ENCODE results near the gene RPP30.

Gene RPP30

GRCh38 chr10:90930971-90931871 is 59.4 kb downstream of the RPP30 start:
- H3K27me3 ChIP-seq (replicated peaks; ENCODE audit: control insufficient read depth, insufficient read depth, low read length) = no peaks in the 10 kb centered on the region
- DNase-seq (ENCODE audit: extremely low read depth, insufficient read length) = no peak
- no peaks in the 10 kb centered on the region for H3K36me3 ChIP-seq (ENCODE audit: control insufficient read depth, insufficient read depth, low read length)
- H3K4me3 ChIP-seq (replicated peaks; ENCODE audit: low read depth, low read length) = no peak overlapping the region
- TF ChIP-seq CTCF (IDR thresholded peaks at IDR 0.05; ENCODE audit: insufficient read depth, low read length, poor library complexity, severe bottlenecking) = no peak

- DNase-seq (ENCODE audit: extremely low read depth, insufficient read length) = no peak
- Histone ChIP-seq H3K27me3 (replicated peaks; ENCODE audit: control insufficient read depth, insufficient read depth, low read length) (no peaks in the 10 kb centered on the region), H3K4me3 (replicated peaks; ENCODE audit: low read depth, low read length) (no peak overlapping the region), H3K36me3 (ENCODE audit: control insufficient read depth, insufficient read depth, low read length) (no peaks in the 10 kb centered on the region)
- TF ChIP-seq CTCF (IDR thresholded peaks at IDR 0.05; ENCODE audit: insufficient read depth, low read length, poor library complexity, severe bottlenecking) = no peak
Measured at GRCh38 chr10:90935581-90936275, 64.0 kb downstream of the RPP30 start.

GRCh38 chr10:90936276-90936659 is 64.5 kb downstream of the RPP30 start:
- no peak for DNase-seq (ENCODE audit: extremely low read depth, insufficient read length)
- Histone ChIP-seq H3K36me3 (ENCODE audit: control insufficient read depth, insufficient read depth, low read length) (no peaks in the 10 kb centered on the region), H3K4me3 (replicated peaks; ENCODE audit: low read depth, low read length) (no peak overlapping the region), H3K27me3 (replicated peaks; ENCODE audit: control insufficient read depth, insufficient read depth, low read length) (no peaks in the 10 kb centered on the region)
- no peak for TF ChIP-seq CTCF (IDR thresholded peaks at IDR 0.05; ENCODE audit: insufficient read depth, low read length, poor library complexity, severe bottlenecking)

GRCh38 chr10:90937645-90938258 is 66.0 kb downstream of the RPP30 start:
- TF ChIP-seq CTCF (IDR thresholded peaks at IDR 0.05; ENCODE audit: insufficient read depth, low read length, poor library complexity, severe bottlenecking) = no peak
- H3K4me3 ChIP-seq (replicated peaks; ENCODE audit: low read depth, low read length) = no peak overlapping the region
- no peaks in the 10 kb centered on the region for H3K36me3 ChIP-seq (ENCODE audit: control insufficient read depth, insufficient read depth, low read length)
- no peak for DNase-seq (ENCODE audit: extremely low read depth, insufficient read length)
- no peaks in the 10 kb centered on the region for H3K27me3 ChIP-seq (replicated peaks; ENCODE audit: control insufficient read depth, insufficient read depth, low read length)

GRCh38 chr10:90939116-90939515 is 67.3 kb downstream of the RPP30 start:
- no peaks in the 10 kb centered on the region for H3K27me3 ChIP-seq (replicated peaks; ENCODE audit: control insufficient read depth, insufficient read depth, low read length)
- H3K4me3 ChIP-seq (replicated peaks; ENCODE audit: low read depth, low read length) = no peak overlapping the region
- H3K36me3 ChIP-seq (ENCODE audit: control insufficient read depth, insufficient read depth, low read length) = no peaks in the 10 kb centered on the region
- no peak for DNase-seq (ENCODE audit: extremely low read depth, insufficient read length)
- no peak for TF ChIP-seq CTCF (IDR thresholded peaks at IDR 0.05; ENCODE audit: insufficient read depth, low read length, poor library complexity, severe bottlenecking)
